ENCODE data around the gene MYBBP1A.
A peak's percentile ranks its signal among the peaks of the same experiment; 100 is the strongest.

DNA sequence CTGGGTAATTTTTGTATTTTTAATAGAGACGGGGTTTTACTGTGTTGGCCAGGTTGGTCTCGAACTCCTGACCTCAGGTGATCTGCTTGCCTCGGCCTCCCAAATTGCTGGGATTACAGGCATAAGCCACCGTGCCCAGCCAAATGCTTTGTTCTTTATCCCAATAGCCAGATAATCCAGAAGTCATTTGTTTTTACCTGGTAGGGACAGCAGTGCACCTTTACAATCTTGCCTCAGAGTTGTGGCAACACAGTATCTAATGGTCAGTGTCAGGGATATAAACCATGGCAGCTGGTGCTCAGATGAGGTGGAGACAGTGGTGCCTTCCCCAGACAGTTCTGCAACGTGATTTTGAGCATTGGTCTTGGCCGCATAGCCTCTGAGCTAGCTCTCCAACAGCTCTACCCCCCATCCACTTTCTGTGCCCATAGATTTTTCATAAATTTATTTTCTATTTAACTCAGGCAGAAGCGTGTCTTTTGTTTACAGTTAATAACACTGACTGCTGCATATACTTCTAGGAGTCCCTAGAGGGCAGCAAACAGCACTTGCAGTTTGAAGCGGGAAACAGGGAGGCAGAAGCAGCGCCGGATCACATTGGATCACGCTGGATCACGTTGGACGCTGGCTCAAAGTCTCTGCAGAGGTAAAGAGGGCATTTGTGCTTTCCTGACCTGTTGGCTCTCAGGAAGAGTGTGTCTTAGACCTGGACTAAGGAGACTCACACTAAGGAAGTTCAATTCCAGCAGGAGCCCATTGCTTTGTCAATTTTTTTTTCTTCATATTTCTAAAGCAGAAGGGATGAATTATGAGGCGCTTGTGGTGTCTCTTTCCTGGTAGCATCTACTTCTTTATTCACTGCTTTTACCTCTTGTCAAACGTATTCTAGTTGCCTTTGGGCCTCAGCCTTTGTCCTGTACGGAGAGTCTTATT lies 10.3 kb upstream of the MYBBP1A start:
- TF ChIP-seq CTCF (conservative IDR thresholded peaks at IDR 0.05; ENCODE audit: low read depth, low read length) (peak; percentile 75), EZH2 (IDR thresholded peaks at IDR 0.05; ENCODE audit: low read length, unreplicated experiment) (no peak), EZH2phosphoT487 (IDR thresholded peaks at IDR 0.05; ENCODE audit: borderline replicate concordance, low read length) (no peak)
